Neural crest cell (in vitro differentiated cells): ENCODE results near the gene PXDC1. TPM values are rescaled to one million over a fixed set of nuclear protein-coding genes. Genes with fewer than 3 reads are reported as not detected.

Experiments used
- DNase-seq: peaks from one replicate; pipeline ENCODE4 v3.0.0; 2021; ENCODE audit warnings: low read depth, mixed read lengths, low spot score
- H3K27ac Mint-ChIP-seq: one replicate; pipeline ENCODE4 v1.8.0; 2021; ENCODE audit warnings: mild to moderate bottlenecking, mixed read lengths; ENCODE audit not compliant: unreplicated experiment
- H3K27me3 Mint-ChIP-seq: 2 replicates; pipeline ENCODE4 v1.8.0; 2021; ENCODE audit warnings: low read depth, mild to moderate bottlenecking, mixed read lengths
- H3K36me3 Mint-ChIP-seq: 2 replicates; pipeline ENCODE4 v1.8.0; 2021; ENCODE audit warnings: low read depth, mild to moderate bottlenecking, mixed read lengths
- H3K4me1 Mint-ChIP-seq: 2 replicates; pipeline ENCODE4 v1.8.0; 2021; ENCODE audit warnings: mixed read lengths
- H3K4me3 Mint-ChIP-seq: one replicate; pipeline ENCODE4 v1.8.0; 2021; ENCODE audit warnings: mild to moderate bottlenecking, mixed read lengths
- H3K9me3 Mint-ChIP-seq: 2 replicates; pipeline ENCODE4 v1.8.0; 2021; ENCODE audit warnings: mixed read lengths
- CTCF ChIP-seq: fragments of 200-600 bp; sonication (generic); conservative IDR thresholded peaks from 2 replicates; pipeline ENCODE4 v1.5.0; 2021; ENCODE audit warnings: antibody characterized with exemption, mild to moderate bottlenecking
- total RNA-seq: library from RNA; stranded (reverse); gene quantifications from 2 replicates; pipeline ENCODE4 v1.2.1, GENCODE V29; 2021

Gene PXDC1
- total RNA-seq, 1 donor from 2014 or later: 4.8 TPM

GRCh38 chr6:3749067-3749841 lies 2.3 kb downstream of the PXDC1 start:
- H3K27me3 Mint-ChIP-seq: peaks cover 34% of the 10 kb centered on the region
- H3K27ac Mint-ChIP-seq: peak overlapping the region; percentile 29
- no peaks in the 10 kb centered on the region for H3K36me3 Mint-ChIP-seq
- H3K9me3 Mint-ChIP-seq: no peaks in the 10 kb centered on the region
- peaks cover 24% of the 10 kb centered on the region for H3K4me1 Mint-ChIP-seq
- peak overlapping the region; percentile 87 for H3K4me3 Mint-ChIP-seq
- TF ChIP-seq CTCF: no peak
- no peak for DNase-seq

- H3K9me3 Mint-ChIP-seq: no peaks in the 10 kb centered on the region
- H3K4me1 Mint-ChIP-seq: peaks cover 22% of the 10 kb centered on the region
- TF ChIP-seq CTCF: peak; percentile 71
- H3K27me3 Mint-ChIP-seq: peaks cover 32% of the 10 kb centered on the region
- H3K36me3 Mint-ChIP-seq: no peaks in the 10 kb centered on the region
- peak overlapping the region; percentile 87 for H3K4me3 Mint-ChIP-seq
- DNase-seq: peak; percentile 69
- no peak overlapping the region for H3K27ac Mint-ChIP-seq
Measured at GRCh38 chr6:3748208-3749066, 3.1 kb downstream of the PXDC1 start.

- peaks cover 24% of the 10 kb centered on the region for H3K4me1 Mint-ChIP-seq
- TF ChIP-seq CTCF: no peak
- no peaks in the 10 kb centered on the region for H3K9me3 Mint-ChIP-seq
- no peak overlapping the region for H3K4me3 Mint-ChIP-seq
- no peak for DNase-seq
- H3K36me3 Mint-ChIP-seq: no peaks in the 10 kb centered on the region
- peaks cover 20% of the 10 kb centered on the region for H3K27me3 Mint-ChIP-seq
- H3K27ac Mint-ChIP-seq: no peak overlapping the region
Measured at GRCh38 chr6:3747100-3747737, 4.3 kb downstream of the PXDC1 start.

GRCh38 chr6:3746696-3747095 lies 4.8 kb downstream of the PXDC1 start:
- Mint-ChIP-seq H3K4me1 (peaks cover 25% of the 10 kb centered on the region), H3K27me3 (peaks cover 23% of the 10 kb centered on the region), H3K36me3 (no peaks in the 10 kb centered on the region), H3K4me3 (no peak overlapping the region), H3K9me3 (no peaks in the 10 kb centered on the region), H3K27ac (no peak overlapping the region)
- DNase-seq: no peak
- no peak for TF ChIP-seq CTCF

- no peak for DNase-seq
- Mint-ChIP-seq H3K36me3 (no peaks in the 10 kb centered on the region), H3K27ac (no peak overlapping the region), H3K4me1 (peaks cover 25% of the 10 kb centered on the region), H3K9me3 (no peaks in the 10 kb centered on the region), H3K4me3 (no peak overlapping the region), H3K27me3 (peaks cover 23% of the 10 kb centered on the region)
- TF ChIP-seq CTCF: no peak
Measured at GRCh38 chr6:3746119-3746691, 5.3 kb downstream of the PXDC1 start.
